ENCODE measurements around the gene C4orf51.
A peak's percentile ranks its signal among the peaks of the same experiment; 100 is the strongest.

C4orf51 gene

DNA sequence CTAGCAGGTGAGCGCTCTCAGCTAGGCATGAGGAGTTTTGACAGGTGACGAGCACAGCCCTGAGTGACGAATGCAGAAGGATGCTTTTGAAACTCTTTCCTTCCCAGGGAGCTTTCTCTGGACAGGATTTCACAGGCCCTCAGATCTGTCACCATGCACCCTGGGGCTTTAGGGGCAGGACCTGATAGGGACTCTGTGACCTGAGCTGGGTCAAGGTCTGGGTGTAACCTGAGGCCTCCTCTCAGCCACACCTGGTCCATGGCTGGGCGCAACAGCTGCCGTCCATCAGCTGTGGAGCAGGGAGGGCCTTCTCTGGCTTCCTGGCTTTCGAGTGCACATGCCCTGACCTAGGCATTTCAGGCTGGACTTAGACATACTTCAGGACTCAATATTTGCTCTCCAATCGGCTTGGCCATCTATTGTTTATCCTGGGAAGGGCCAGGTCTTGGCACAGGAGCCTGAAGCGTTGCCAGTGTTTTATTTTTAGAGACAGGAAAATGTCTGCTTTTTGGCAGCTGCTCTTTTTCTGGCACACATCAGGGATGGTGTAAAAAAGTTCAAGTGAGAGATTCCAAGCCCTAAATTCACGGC lies 56.4 kb downstream of the C4orf51 start:
- peak; percentile 37 for DNase-seq (ENCODE audit: low read depth, low spot score)
- in situ Hi-C loops (cut with HindIII; ENCODE audit: low sequenced_read_pairs) = no loop called here
- H3K4me3 ChIP-seq (ENCODE audit: low read depth, low read length) = no peak overlapping the region
- TF ChIP-seq CTCF (IDR thresholded peaks at IDR 0.05; ENCODE audit: low read depth, low read length) = no peak

- in situ Hi-C loops (cut with HindIII; ENCODE audit: low sequenced_read_pairs) = no loop called here
- TF ChIP-seq CTCF (IDR thresholded peaks at IDR 0.05; ENCODE audit: low read depth, low read length) = no peak
- DNase-seq (ENCODE audit: low read depth, low spot score) = peak; percentile 12
- no peak overlapping the region for H3K4me3 ChIP-seq (ENCODE audit: low read depth, low read length)
These were observed 59.9 kb downstream of the C4orf51 start for GRCh38 chr4:145739845-145740244.

DNA sequence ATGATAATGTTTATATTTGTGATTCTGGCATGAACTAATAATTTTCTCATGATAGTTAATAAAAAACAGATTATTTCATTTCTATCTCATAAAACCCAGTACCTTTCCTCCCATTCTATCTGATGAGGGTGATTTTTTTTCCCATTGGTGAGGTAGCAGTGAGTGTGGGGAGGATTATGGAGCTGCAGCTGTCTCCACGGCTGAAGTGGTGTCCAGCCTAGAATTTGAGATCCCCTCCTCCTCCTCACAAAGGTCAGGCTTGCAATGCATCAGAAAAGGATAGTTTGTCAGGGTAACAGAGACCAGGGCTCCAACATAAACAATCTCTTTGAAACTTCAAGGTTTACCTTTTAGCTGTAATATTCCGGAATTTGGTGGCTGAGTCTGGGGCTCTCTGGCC lies 60.9 kb downstream of the C4orf51 start:
- no peak overlapping the region for H3K4me3 ChIP-seq (ENCODE audit: low read depth, low read length)
- no peak for DNase-seq (ENCODE audit: low read depth, low spot score)
- TF ChIP-seq CTCF (IDR thresholded peaks at IDR 0.05; ENCODE audit: low read depth, low read length) = no peak
- in situ Hi-C loops (cut with HindIII; ENCODE audit: low sequenced_read_pairs) = no loop called here

GRCh38 chr4:145743641-145744040 lies 63.7 kb downstream of the C4orf51 start:
- TF ChIP-seq CTCF (IDR thresholded peaks at IDR 0.05; ENCODE audit: low read depth, low read length) = no peak
- no peak overlapping the region for H3K4me3 ChIP-seq (ENCODE audit: low read depth, low read length)
- in situ Hi-C loops (cut with HindIII; ENCODE audit: low sequenced_read_pairs) = no loop called here
- DNase-seq (ENCODE audit: low read depth, low spot score) = no peak

GRCh38 chr4:145755802-145756201 lies 75.9 kb downstream of the C4orf51 start:
- DNase-seq (ENCODE audit: low read depth, low spot score) = peak; percentile 10
- in situ Hi-C loops (cut with HindIII; ENCODE audit: low sequenced_read_pairs) = no loop called here
- TF ChIP-seq CTCF (IDR thresholded peaks at IDR 0.05; ENCODE audit: low read depth, low read length) = no peak
- no peak overlapping the region for H3K4me3 ChIP-seq (ENCODE audit: low read depth, low read length)

DNA sequence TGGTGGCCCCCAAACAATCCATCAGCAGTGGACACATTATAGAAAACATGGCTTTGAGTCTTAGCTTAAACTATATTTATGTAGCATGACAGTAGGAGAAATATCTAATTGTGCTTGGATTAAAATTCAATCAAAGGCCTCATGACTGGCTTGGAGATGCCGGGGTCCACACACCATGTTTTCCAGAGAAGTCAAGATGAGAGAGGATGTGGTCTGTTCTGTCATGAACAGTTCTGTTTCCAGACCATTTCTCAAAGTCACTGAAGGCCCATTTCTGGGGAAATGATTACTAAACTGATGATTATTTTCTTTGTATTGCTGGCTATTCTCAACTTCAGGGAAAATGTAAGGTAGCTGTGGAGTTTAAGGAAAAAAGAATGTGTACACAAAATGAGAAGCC lies 76.3 kb downstream of the C4orf51 start:
- no peak for DNase-seq (ENCODE audit: low read depth, low spot score)
- H3K4me3 ChIP-seq (ENCODE audit: low read depth, low read length) = no peak overlapping the region
- in situ Hi-C loops (cut with HindIII; ENCODE audit: low sequenced_read_pairs) = no loop called here
- no peak for TF ChIP-seq CTCF (IDR thresholded peaks at IDR 0.05; ENCODE audit: low read depth, low read length)

- DNase-seq (ENCODE audit: low read depth, low spot score) = no peak
- H3K4me3 ChIP-seq (ENCODE audit: low read depth, low read length) = no peak overlapping the region
- in situ Hi-C loops (cut with HindIII; ENCODE audit: low sequenced_read_pairs) = no loop called here
- no peak for TF ChIP-seq CTCF (IDR thresholded peaks at IDR 0.05; ENCODE audit: low read depth, low read length)
These were observed 77.2 kb downstream of the C4orf51 start for GRCh38 chr4:145757188-145757587.
